ENCODE results near the gene SEC11A.

SEC11A gene

GRCh38 chr15:84721371-84721770 is 5.4 kb upstream of the SEC11A start:
- Histone ChIP-seq H3K27ac (peak overlapping the region; percentile 99), H3K36me3 (no peaks in the 10 kb centered on the region), H3K4me1 (ENCODE audit: control insufficient read depth in 1 of 2, insufficient read depth in 1 of 2, low read depth in 1 of 2, low read length in 1 of 2) (peaks cover 76 to 81% of the 10 kb centered on the region in 2 experiments), H3K9me3 (no peaks in the 10 kb centered on the region), H3K4me3 (ENCODE audit: low read depth in 1 of 2, low read length in 1 of 2) (peak overlapping the region; percentile 43 to 51), H3K27me3 (no peaks in the 10 kb centered on the region)
- TF ChIP-seq CTCF (IDR thresholded peaks at IDR 0.05), result no peak

- H3K4me1 ChIP-seq (ENCODE audit: control insufficient read depth in 1 of 2, insufficient read depth in 1 of 2, low read depth in 1 of 2, low read length in 1 of 2), result peaks cover 62 to 71% of the 10 kb centered on the region in 2 experiments
- peak overlapping the region; percentile 83 to 91 for H3K4me3 ChIP-seq (ENCODE audit: low read depth in 1 of 2, low read length in 1 of 2)
- no peaks in the 10 kb centered on the region for H3K27me3 ChIP-seq
- no peak for TF ChIP-seq CTCF (IDR thresholded peaks at IDR 0.05)
- peak overlapping the region; percentile 99 for H3K27ac ChIP-seq
- H3K9me3 ChIP-seq, result no peaks in the 10 kb centered on the region
- H3K36me3 ChIP-seq, result peaks cover 9% of the 10 kb centered on the region
Measured at GRCh38 chr15:84715441-84716035, 401 bp downstream of the SEC11A start.

GRCh38 chr15:84714821-84715220 is 1.1 kb downstream of the SEC11A start:
- H3K36me3 ChIP-seq, result peaks cover 16% of the 10 kb centered on the region
- H3K4me1 ChIP-seq (ENCODE audit: control insufficient read depth in 1 of 2, insufficient read depth in 1 of 2, low read depth in 1 of 2, low read length in 1 of 2), result peaks cover 56 to 64% of the 10 kb centered on the region in 2 experiments
- no peaks in the 10 kb centered on the region for H3K9me3 ChIP-seq
- peak overlapping the region; percentile 83 to 91 for H3K4me3 ChIP-seq (ENCODE audit: low read depth in 1 of 2, low read length in 1 of 2)
- no peaks in the 10 kb centered on the region for H3K27me3 ChIP-seq
- peak overlapping the region; percentile 99 for H3K27ac ChIP-seq
- no peak for TF ChIP-seq CTCF (IDR thresholded peaks at IDR 0.05)

DNA sequence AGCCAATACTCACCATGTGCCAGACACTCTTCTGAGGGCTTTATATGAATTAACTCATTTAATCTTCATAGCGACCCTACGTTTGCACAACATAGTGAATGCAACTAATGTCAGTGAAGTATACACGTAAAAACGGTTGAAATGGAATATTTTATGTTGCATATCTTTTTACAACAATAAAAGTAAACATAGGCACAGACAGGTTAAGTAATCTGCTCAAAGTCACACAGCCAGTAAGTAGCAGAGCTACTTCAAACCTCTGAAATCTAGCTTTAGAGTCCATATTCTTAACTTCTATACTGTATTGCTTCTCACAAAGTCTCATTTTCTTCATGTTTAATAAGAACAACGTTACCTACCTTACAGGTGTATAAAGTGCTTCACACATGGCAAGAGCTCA is 1.6 kb downstream of the SEC11A start:
- Histone ChIP-seq H3K9me3 (no peaks in the 10 kb centered on the region), H3K36me3 (peaks cover 21% of the 10 kb centered on the region), H3K4me1 (ENCODE audit: control insufficient read depth in 1 of 2, insufficient read depth in 1 of 2, low read depth in 1 of 2, low read length in 1 of 2) (peaks cover 52 to 60% of the 10 kb centered on the region in 2 experiments), H3K27me3 (no peaks in the 10 kb centered on the region), H3K4me3 (ENCODE audit: low read depth in 1 of 2, low read length in 1 of 2) (peak overlapping the region in 1 of 2 experiments; percentile 91), H3K27ac (peak overlapping the region; percentile 99)
- no peak for TF ChIP-seq CTCF (IDR thresholded peaks at IDR 0.05)

DNA sequence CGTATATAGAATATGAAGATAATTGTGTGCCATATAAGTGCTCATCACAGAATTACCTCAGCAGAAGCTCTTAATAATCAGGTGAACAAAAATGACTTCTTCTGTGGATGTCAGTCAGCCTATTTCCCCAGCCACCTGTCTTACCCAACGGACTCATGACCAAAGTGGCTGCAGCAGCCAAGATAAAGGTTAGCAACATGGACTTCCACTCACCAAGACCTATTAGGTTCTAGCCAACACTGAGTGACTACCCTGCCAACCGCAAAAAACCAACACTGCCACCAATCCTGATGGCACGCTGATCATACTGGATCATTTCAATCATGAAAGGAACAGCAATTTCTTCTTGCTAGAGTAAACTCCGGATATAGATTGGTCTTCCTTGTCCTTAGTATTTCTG is 12.1 kb downstream of the SEC11A start:
- no peak overlapping the region for H3K4me3 ChIP-seq (ENCODE audit: low read depth in 1 of 2, low read length in 1 of 2)
- H3K27me3 ChIP-seq, result no peaks in the 10 kb centered on the region
- H3K4me1 ChIP-seq (ENCODE audit: control insufficient read depth in 1 of 2, insufficient read depth in 1 of 2, low read depth in 1 of 2, low read length in 1 of 2), result peaks cover 0 to 13% of the 10 kb centered on the region in 2 experiments
- H3K36me3 ChIP-seq, result no peaks in the 10 kb centered on the region
- no peaks in the 10 kb centered on the region for H3K9me3 ChIP-seq
- TF ChIP-seq CTCF (IDR thresholded peaks at IDR 0.05), result no peak
- H3K27ac ChIP-seq, result peak overlapping the region; percentile 61

All from neutrophil (primary cell).